Measurements from ENCODE around the gene C1RL.

C1RL gene

DNA sequence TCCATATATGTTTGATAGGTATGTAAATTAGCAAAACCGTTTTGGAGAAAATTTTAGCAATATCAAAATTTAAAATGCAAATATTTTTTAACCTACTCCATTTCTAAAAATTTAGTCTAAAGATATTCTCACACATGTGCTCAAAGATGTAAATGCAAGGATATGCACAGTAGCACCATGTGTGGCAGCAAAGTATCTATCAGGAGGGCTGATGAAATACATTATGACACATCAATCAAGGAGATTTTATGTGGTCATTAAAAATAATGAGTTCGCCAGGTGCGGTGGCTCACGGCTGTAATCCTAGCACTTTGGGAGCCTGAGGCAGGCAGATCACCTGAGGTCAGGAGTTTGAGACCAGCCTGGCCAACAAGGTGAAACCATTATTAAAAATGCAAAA lies 8.8 kb downstream of the C1RL start:
- H3K4me3 ChIP-seq (ENCODE audit: low read length): no peak overlapping the region
- DNase-seq (ENCODE audit: low read depth): no peak
- TF ChIP-seq, protein P1, sequence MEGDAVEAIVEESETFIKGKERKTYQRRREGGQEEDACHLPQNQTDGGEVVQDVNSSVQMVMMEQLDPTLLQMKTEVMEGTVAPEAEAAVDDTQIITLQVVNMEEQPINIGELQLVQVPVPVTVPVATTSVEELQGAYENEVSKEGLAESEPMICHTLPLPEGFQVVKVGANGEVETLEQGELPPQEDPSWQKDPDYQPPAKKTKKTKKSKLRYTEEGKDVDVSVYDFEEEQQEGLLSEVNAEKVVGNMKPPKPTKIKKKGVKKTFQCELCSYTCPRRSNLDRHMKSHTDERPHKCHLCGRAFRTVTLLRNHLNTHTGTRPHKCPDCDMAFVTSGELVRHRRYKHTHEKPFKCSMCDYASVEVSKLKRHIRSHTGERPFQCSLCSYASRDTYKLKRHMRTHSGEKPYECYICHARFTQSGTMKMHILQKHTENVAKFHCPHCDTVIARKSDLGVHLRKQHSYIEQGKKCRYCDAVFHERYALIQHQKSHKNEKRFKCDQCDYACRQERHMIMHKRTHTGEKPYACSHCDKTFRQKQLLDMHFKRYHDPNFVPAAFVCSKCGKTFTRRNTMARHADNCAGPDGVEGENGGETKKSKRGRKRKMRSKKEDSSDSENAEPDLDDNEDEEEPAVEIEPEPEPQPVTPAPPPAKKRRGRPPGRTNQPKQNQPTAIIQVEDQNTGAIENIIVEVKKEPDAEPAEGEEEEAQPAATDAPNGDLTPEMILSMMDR (conservative IDR thresholded peaks at IDR 0.05; ENCODE audit: low read depth, low read length): no peak

- no peak for DNase-seq (ENCODE audit: low read depth)
- TF ChIP-seq, protein P1 (conservative IDR thresholded peaks at IDR 0.05; ENCODE audit: low read depth, low read length): no peak
Observed at GRCh38 chr12:7099290-7099996, 9.6 kb downstream of the C1RL start.

GRCh38 chr12:7096979-7097378 lies 12.0 kb downstream of the C1RL start:
- TF ChIP-seq, protein P1 (conservative IDR thresholded peaks at IDR 0.05; ENCODE audit: low read depth, low read length): no peak
- DNase-seq (ENCODE audit: low read depth): no peak
- H3K4me3 ChIP-seq (ENCODE audit: low read length): no peak overlapping the region

More at GRCh38 chr12:7099290-7099996, 9.6 kb downstream of the C1RL start:
- H3K4me3 ChIP-seq (ENCODE audit: low read length): no peak overlapping the region

DNA sequence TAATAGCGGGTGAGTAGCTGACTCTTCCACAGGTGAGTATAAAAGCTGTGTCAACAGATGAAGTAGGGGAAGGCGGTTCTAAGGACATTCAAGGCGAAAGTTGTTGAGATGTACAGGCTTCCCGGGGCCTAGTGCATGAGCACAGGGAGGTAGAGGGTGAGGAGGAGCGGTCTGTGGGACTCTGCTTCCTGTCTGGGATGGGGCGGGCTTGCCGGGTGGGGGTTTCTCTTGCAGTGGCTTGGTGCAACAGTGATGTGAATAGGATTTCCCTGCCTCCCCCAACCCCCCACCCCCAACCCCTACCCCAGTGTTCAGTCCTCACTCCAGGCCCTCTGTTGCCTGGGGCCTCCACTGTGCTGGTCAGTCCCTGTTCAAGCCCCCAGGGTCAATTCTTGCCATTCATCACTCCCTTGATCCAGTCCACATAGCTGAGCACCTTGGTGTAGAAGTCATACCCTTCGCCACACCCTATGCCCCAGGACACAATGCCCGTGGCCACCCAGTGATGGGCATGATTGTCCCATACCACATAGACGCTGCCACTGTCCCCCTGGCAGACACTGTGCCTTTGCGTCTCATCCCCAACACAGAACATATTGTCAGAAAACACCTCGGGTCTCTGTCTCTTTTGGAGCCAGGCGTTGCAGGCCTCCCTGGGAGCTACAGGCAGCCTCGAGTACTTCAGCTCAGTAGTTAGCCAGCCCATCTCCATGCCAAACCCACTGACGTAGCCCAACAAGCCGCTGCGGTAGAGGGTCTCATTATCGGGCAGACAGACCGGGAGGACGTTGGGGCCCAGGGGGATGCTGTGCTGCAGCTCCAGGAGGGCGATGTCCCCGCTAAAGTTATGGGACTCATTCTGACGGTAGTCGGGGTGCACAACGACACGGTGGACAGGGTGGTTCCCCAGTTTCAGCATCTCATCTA lies 12.7 kb downstream of the C1RL start:
- H3K4me3 ChIP-seq (ENCODE audit: low read length): no peak overlapping the region
- DNase-seq (ENCODE audit: low read depth): no peak
- TF ChIP-seq, protein P1 (conservative IDR thresholded peaks at IDR 0.05; ENCODE audit: low read depth, low read length): no peak

GRCh38 chr12:7093892-7094291 lies 15.1 kb downstream of the C1RL start:
- DNase-seq (ENCODE audit: low read depth): no peak
- TF ChIP-seq, protein P1 (conservative IDR thresholded peaks at IDR 0.05; ENCODE audit: low read depth, low read length): no peak
- H3K4me3 ChIP-seq (ENCODE audit: low read length): no peak overlapping the region

- no peak for DNase-seq (ENCODE audit: low read depth)
- no peak overlapping the region for H3K4me3 ChIP-seq (ENCODE audit: low read length)
- TF ChIP-seq, protein P1 (conservative IDR thresholded peaks at IDR 0.05; ENCODE audit: low read depth, low read length): no peak
Observed at GRCh38 chr12:7093486-7093885, 15.5 kb downstream of the C1RL start.

All from retinal pigment epithelial cell (primary cell).